ENCODE measurements around the gene RPTOR. TPM values are rescaled to one million over a fixed set of nuclear protein-coding genes. Genes with fewer than 3 reads are reported as not detected.

Gene RPTOR
- total RNA-seq, 1 experiment from 2014 or later: 58.0 TPM

- DNase-seq (ENCODE audit: low read depth, low spot score) (no peak), ATAC-seq (no peak)
- TF ChIP-seq SIN3A (IDR thresholded peaks at IDR 0.05; ENCODE audit: borderline replicate concordance, insufficient read depth, low read depth, low read length) (no peak), TCF7L2 (IDR thresholded peaks at IDR 0.05; ENCODE audit: low read depth, low read length) (no peak), REST (IDR thresholded peaks at IDR 0.05; ENCODE audit: insufficient read depth in 1 of 2, low read depth in 2 of 2, low read length in 1 of 2) (no peak), CTCF (IDR thresholded peaks at IDR 0.05) (no peak), POLR2AphosphoS5 (IDR thresholded peaks at IDR 0.05; ENCODE audit: low read depth, low read length) (no peak)
- ChIA-PET CTCF (no interaction called here), POLR2A (no interaction called here)
- Histone ChIP-seq H3K36me3 (ENCODE audit: control insufficient read depth, insufficient read depth, low read length) (no peaks in the 10 kb centered on the region), H3K4me1 (ENCODE audit: control insufficient read depth, insufficient read depth, low read length) (no peaks in the 10 kb centered on the region; the same call in 1 of the 2 replicates), H3K4me3 (ENCODE audit: low read depth in 2 of 2, low read length in 2 of 2) (no peak overlapping the region), H3K27ac (ENCODE audit: low read length) (no peak overlapping the region), H3K9me3 (ENCODE audit: control insufficient read depth, insufficient read depth, low read depth, low read length) (no peaks in the 10 kb centered on the region), H3K27me3 (ENCODE audit: control insufficient read depth, insufficient read depth, low read length) (no peaks in the 10 kb centered on the region)
- intact Hi-C loops (cut with micrococcal nuclease; ENCODE audit: unreplicated experiment): no loop called here
- in situ Hi-C loops (cut with HindIII; ENCODE audit: low pct_unique_long_range_greater_than_20kb, low sequenced_read_pairs): no loop called here
- no TSS peak for BruUV-seq (replicated peaks)
These were observed 186.1 kb downstream of the RPTOR start for GRCh38 chr17:80730739-80731138.

- no peaks in the 10 kb centered on the region; the same call in 1 of the 2 replicates for H3K4me1 ChIP-seq (ENCODE audit: control insufficient read depth, insufficient read depth, low read length)
- DNase-seq (ENCODE audit: low read depth, low spot score): no peak
- no peak overlapping the region for H3K27ac ChIP-seq (ENCODE audit: low read length)
- H3K36me3 ChIP-seq (ENCODE audit: control insufficient read depth, insufficient read depth, low read length): no peaks in the 10 kb centered on the region
- no peak overlapping the region for H3K4me3 ChIP-seq (ENCODE audit: low read depth in 2 of 2, low read length in 2 of 2)
- ATAC-seq: no peak
- POLR2A ChIA-PET: no interaction called here
- CTCF ChIA-PET: no interaction called here
- in situ Hi-C loops (cut with HindIII; ENCODE audit: low pct_unique_long_range_greater_than_20kb, low sequenced_read_pairs): no loop called here
- TF ChIP-seq SIN3A (IDR thresholded peaks at IDR 0.05; ENCODE audit: borderline replicate concordance, insufficient read depth, low read depth, low read length): no peak
- TF ChIP-seq POLR2AphosphoS5 (IDR thresholded peaks at IDR 0.05; ENCODE audit: low read depth, low read length): no peak
- no peak for TF ChIP-seq REST (IDR thresholded peaks at IDR 0.05; ENCODE audit: insufficient read depth in 1 of 2, low read depth in 2 of 2, low read length in 1 of 2)
- TF ChIP-seq CTCF (IDR thresholded peaks at IDR 0.05): no peak
- TF ChIP-seq TCF7L2 (IDR thresholded peaks at IDR 0.05; ENCODE audit: low read depth, low read length): no peak
- H3K27me3 ChIP-seq (ENCODE audit: control insufficient read depth, insufficient read depth, low read length): no peaks in the 10 kb centered on the region
- BruUV-seq (replicated peaks): no TSS peak
- intact Hi-C loops (cut with micrococcal nuclease; ENCODE audit: unreplicated experiment): no loop called here
- H3K9me3 ChIP-seq (ENCODE audit: control insufficient read depth, insufficient read depth, low read depth, low read length): no peaks in the 10 kb centered on the region
These were observed 186.7 kb downstream of the RPTOR start for GRCh38 chr17:80731323-80731722.
